Endothelial cell (in vitro differentiated cells): ENCODE data around the gene LCN10. TPM values are rescaled to one million over a fixed set of nuclear protein-coding genes. Genes with fewer than 3 reads are reported as not detected.

Experiments used
- DNase-seq: peaks from one replicate; pipeline ENCODE4 v3.0.0; 2021; ENCODE audit warnings: low spot score
- H3K27ac Mint-ChIP-seq: one replicate; pipeline ENCODE4 v1.8.0; 2021; ENCODE audit warnings: mixed read lengths, inconsistent platforms; ENCODE audit not compliant: unreplicated experiment
- H3K27me3 Mint-ChIP-seq: one replicate; pipeline ENCODE4 v1.8.0; 2021; ENCODE audit warnings: mild to moderate bottlenecking, moderate library complexity, mixed read lengths, inconsistent platforms; ENCODE audit not compliant: unreplicated experiment
- H3K36me3 Mint-ChIP-seq: one replicate; pipeline ENCODE4 v1.8.0; 2021; ENCODE audit warnings: mild to moderate bottlenecking, low read depth, mixed read lengths, inconsistent platforms; ENCODE audit not compliant: unreplicated experiment
- H3K4me1 Mint-ChIP-seq: one replicate; pipeline ENCODE4 v1.8.0; 2021; ENCODE audit warnings: mild to moderate bottlenecking, mixed read lengths, inconsistent platforms; ENCODE audit not compliant: unreplicated experiment
- H3K4me3 Mint-ChIP-seq: one replicate; pipeline ENCODE4 v1.8.0; 2021; ENCODE audit warnings: mild to moderate bottlenecking, mixed read lengths, inconsistent platforms; ENCODE audit not compliant: unreplicated experiment
- H3K9me3 Mint-ChIP-seq: one replicate; pipeline ENCODE4 v1.8.0; 2021; ENCODE audit warnings: mixed read lengths, inconsistent platforms; ENCODE audit not compliant: unreplicated experiment
- total RNA-seq: library from RNA; stranded (reverse); fragmentation: NEBNext Ultra II Directional; extraction: Animal tissue kit (Norgen Biotek cat#: 25700); gene quantifications from one replicate; pipeline ENCODE4 v1.2.1, GENCODE V29; 2021; ENCODE audit not compliant: unreplicated experiment
- TF ChIP-seq, protein P1 (sequence below): fragments of 200-600 bp; sonication (generic); IDR thresholded peaks from one replicate; pipeline ENCODE4 v1.5.0; 2021; ENCODE audit warnings: antibody characterized with exemption; ENCODE audit not compliant: unreplicated experiment

LCN10 gene
- total RNA-seq, 1 donor from 2014 or later: not detected

DNA sequence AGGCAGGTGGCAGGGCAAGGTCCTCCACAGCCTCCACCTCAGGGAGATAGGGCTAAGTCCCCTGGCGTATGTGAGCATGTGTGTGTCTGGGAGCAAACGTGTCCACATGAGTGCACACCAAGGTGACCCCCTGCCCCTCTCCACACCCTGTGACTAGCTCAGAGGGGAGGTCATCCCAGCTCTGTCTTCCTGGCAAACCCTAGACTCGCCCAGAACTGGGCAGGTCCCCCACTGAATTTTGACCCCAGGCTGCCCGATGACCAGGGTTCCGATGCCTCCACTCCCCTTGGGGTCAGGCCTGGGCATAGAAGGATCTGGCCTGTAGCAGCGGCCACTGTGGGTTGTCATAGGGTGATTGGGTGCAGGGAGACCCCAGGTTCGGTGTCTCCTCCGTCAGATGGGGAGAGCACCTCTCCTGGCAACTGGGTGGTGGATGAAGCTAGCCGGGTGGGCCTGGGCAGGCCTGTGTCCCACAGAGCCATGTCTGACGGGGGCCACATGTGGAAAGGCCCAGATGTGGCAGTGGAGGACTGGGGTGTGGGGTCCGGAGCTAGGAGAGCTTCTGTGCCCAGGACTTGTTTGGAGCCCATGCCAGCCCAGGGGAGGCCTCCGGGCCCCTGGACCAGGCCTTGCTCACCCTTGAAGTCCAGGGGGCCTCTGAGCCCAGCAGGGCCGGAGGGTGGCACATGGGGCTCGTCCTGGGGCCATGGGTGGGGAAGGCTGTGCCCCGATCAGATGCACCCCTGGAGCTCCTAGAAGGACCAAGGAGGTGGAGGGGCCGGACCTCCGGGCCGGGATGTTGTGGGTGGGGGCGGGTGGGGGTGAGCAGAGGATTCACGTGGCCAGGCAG lies 24.2 kb downstream of the LCN10 start:
- DNase-seq: no peak
- H3K36me3 Mint-ChIP-seq: peaks cover 19% of the 10 kb centered on the region
- H3K4me1 Mint-ChIP-seq: peaks cover 13% of the 10 kb centered on the region
- H3K27ac Mint-ChIP-seq: peak overlapping the region; percentile 48
- TF ChIP-seq, protein P1, sequence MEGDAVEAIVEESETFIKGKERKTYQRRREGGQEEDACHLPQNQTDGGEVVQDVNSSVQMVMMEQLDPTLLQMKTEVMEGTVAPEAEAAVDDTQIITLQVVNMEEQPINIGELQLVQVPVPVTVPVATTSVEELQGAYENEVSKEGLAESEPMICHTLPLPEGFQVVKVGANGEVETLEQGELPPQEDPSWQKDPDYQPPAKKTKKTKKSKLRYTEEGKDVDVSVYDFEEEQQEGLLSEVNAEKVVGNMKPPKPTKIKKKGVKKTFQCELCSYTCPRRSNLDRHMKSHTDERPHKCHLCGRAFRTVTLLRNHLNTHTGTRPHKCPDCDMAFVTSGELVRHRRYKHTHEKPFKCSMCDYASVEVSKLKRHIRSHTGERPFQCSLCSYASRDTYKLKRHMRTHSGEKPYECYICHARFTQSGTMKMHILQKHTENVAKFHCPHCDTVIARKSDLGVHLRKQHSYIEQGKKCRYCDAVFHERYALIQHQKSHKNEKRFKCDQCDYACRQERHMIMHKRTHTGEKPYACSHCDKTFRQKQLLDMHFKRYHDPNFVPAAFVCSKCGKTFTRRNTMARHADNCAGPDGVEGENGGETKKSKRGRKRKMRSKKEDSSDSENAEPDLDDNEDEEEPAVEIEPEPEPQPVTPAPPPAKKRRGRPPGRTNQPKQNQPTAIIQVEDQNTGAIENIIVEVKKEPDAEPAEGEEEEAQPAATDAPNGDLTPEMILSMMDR: no peak
- peaks cover 13% of the 10 kb centered on the region for H3K27me3 Mint-ChIP-seq
- H3K9me3 Mint-ChIP-seq: no peaks in the 10 kb centered on the region
- H3K4me3 Mint-ChIP-seq: no peak overlapping the region

DNA sequence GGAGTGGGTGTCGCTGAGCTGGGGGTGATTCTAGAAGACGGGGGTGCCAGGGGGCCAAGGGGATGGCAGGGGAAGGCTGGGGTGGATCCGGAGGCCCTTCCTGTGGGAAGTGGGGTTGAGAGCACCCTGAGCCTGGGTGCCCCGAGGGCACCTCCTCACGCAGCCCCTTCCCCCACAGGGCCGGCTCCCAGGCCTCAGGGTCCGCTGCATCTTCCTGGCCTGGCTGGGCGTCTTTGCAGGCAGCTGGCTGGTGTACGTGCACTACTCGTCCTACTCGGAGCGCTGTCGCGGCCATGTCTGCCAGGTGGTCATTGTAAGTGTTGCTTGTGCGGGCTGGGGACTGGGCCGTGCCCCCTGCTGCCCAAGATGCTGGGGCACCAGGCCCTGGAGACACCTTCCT lies 25.3 kb downstream of the LCN10 start:
- Mint-ChIP-seq H3K27me3 (peaks cover 9% of the 10 kb centered on the region), H3K4me3 (no peak overlapping the region)
- TF ChIP-seq, protein P1: no peak

DNA sequence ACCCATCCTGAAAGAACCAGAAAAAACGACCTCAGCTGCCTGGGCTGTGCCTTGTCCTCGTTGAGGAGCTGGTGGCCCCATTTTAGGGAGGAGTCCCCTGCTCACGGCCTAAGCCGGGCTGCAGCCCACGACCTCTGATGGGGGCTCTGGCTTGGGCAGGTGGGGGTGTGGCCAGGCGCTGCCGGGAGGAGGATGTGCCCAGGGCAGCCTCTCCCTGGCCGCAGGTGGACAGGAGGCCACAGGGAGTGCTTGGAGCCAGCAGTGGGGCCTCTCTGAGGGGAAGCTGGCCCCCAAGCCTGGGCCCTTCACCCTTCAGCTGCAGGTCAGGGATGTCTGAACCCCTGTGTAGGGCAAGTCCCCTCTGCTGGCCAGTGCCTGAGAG lies 27.9 kb downstream of the LCN10 start:
- peaks cover 14% of the 10 kb centered on the region for H3K27me3 Mint-ChIP-seq
- peaks cover 27% of the 10 kb centered on the region for H3K4me1 Mint-ChIP-seq

More for the DNA sequence above, 25.3 kb downstream of the LCN10 start:
- no peak for DNase-seq
- Mint-ChIP-seq H3K36me3 (peaks cover 18% of the 10 kb centered on the region), H3K9me3 (no peaks in the 10 kb centered on the region), H3K27ac (no peak overlapping the region), H3K4me1 (peaks cover 13% of the 10 kb centered on the region)

DNA sequence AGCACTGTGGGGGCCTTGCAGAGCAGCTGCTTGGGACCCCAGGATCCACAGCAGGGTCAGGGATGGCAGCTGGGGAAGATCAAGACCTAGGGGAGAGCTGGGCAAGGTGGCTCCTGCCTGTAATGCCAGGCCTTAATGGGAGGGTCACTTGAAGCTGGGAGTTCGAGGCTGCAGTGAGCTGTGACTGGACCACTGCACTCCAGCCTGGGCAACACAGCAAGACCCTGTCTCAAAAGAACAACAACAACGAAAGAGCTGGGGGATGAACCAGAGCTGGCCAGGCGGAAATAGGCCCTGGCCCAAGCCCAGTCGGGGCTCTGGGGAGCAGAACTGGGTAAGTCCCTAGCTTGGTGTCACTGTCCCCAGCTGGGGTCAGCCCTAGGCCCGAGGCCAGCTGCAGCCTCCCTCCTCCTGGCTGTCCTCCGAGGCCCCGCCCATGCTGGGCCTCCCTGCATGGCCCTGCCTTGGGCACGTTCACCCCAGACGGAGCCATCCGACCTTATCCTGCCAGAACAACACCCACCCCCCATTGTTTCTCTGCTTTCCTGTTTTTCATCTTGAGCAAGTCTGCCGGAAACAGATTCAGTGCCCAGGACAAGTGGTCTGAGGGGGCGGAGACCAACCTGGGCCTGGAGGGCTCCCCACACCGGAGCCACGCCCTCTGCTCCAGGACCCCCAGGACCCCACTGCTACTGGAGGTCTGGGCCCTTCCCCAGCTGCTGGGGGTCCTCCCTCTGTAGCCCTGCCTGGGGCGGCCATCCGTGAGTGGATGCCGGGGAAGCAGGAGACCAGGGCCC lies 28.4 kb downstream of the LCN10 start:
- peak overlapping the region; percentile 83 for H3K27ac Mint-ChIP-seq

More for the DNA sequence above, 27.9 kb downstream of the LCN10 start:
- DNase-seq: no peak
- H3K4me3 Mint-ChIP-seq: no peak overlapping the region
- TF ChIP-seq, protein P1: no peak
- peaks cover 18% of the 10 kb centered on the region for H3K36me3 Mint-ChIP-seq
- H3K27ac Mint-ChIP-seq: peak overlapping the region; percentile 83
- no peaks in the 10 kb centered on the region for H3K9me3 Mint-ChIP-seq

More for the DNA sequence above, 28.4 kb downstream of the LCN10 start:
- Mint-ChIP-seq H3K36me3 (peaks cover 18% of the 10 kb centered on the region), H3K4me1 (peaks cover 30% of the 10 kb centered on the region), H3K4me3 (peak overlapping the region; percentile 71), H3K27me3 (peaks cover 14% of the 10 kb centered on the region), H3K9me3 (no peaks in the 10 kb centered on the region)
- DNase-seq: peak; percentile 77
- TF ChIP-seq, protein P1: no peak
